Neutrophil (primary cell): ENCODE measurements around the gene ZBTB43.

Experiments used
- H3K27ac ChIP-seq: fragments of 200-600 bp; sonication (generic); 2 replicates; pipeline ENCODE4 v1.5.1; 2016; ENCODE audit warnings: mild to moderate bottlenecking, moderate library complexity
- H3K27me3 ChIP-seq: fragments of 200-600 bp; sonication (generic); 2 replicates; pipeline ENCODE4 v1.6.0; 2016; ENCODE audit warnings: mild to moderate bottlenecking
- H3K36me3 ChIP-seq: fragments of 200-600 bp; sonication (generic); 2 replicates; pipeline ENCODE4 v1.5.1; 2017
- H3K4me1 ChIP-seq, 2 experiments: fragments of 200-600 bp in 1 of 2; sonication (generic) in 1 of 2; 1 replicate in 1 of 2; 2 replicates in 1 of 2; pipeline versions ENCODE4 v1.5.1 to v1.6.1; 2013 to 2016; ENCODE audit warnings: low read depth in 1 of 2, low read length in 1 of 2, mild to moderate bottlenecking in 1 of 2, moderate library complexity in 1 of 2; ENCODE audit not compliant: control insufficient read depth in 1 of 2, insufficient read depth in 1 of 2
- H3K4me3 ChIP-seq, 2 experiments: fragments of 200-600 bp in 1 of 2; sonication (generic) in 1 of 2; 1 replicate in 1 of 2; 2 replicates in 1 of 2; pipeline ENCODE4 v1.5.1; 2013 to 2016; ENCODE audit warnings: low read depth in 1 of 2, low read length in 1 of 2, mild to moderate bottlenecking in 1 of 2, moderate library complexity in 1 of 2
- H3K9me3 ChIP-seq: fragments of 200-600 bp; sonication (generic); 2 replicates; pipeline ENCODE4 v1.5.1; 2016
- TF ChIP-seq, protein P1 (sequence below): fragments of 200-600 bp; sonication (generic); IDR thresholded peaks from 2 replicates; pipeline ENCODE4 v1.5.1; 2016; ENCODE audit warnings: antibody characterized with exemption

The ZBTB43 gene, protein sequence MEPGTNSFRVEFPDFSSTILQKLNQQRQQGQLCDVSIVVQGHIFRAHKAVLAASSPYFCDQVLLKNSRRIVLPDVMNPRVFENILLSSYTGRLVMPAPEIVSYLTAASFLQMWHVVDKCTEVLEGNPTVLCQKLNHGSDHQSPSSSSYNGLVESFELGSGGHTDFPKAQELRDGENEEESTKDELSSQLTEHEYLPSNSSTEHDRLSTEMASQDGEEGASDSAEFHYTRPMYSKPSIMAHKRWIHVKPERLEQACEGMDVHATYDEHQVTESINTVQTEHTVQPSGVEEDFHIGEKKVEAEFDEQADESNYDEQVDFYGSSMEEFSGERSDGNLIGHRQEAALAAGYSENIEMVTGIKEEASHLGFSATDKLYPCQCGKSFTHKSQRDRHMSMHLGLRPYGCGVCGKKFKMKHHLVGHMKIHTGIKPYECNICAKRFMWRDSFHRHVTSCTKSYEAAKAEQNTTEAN

DNA sequence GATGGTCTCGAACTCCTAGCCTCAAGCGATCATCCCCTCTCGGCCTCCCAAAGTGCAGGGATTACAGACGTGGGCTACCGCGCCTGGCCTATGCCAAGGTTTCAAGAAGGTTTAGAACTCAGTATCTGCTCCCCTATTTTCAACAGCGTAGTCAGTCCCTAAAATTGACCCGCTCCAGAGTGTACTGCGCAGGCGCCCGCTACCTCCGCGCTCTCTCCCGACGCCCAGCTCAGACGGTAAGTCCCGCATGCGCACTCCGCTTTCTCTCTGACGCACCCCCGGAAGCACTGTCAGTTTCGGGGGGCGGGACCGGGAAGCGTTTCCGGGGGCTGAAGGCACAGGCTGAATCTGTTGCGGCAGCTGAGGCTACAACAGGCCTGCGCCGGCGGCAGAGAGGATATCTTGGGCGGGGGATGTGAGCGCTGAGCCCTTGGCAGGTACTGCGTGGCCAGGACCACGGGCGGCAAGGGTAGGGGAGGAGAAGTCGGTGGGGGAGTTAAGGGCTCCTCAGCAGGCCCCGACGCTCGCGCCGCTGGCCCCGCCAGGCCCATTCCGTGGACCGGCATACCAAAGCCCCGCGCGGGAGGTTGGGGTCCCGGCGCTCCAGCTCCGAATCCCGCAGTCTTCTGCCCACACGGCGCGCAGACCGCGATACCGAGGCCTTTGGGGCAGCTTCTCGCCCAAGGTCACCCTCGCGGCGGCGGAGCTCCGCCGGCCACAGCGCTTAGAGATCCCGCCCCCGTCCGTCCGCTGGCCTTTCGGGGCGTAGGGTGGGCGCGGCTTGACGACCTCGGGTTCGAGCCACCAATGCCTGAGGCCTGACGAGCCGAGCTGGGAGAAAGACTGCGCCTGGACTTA lies at the start of gene ZBTB43:
TSS of gene ZBTB43 (plus strand) at position 345 of the 858 bp plus-strand sequence. CDS start 27,470 bp downstream, outside the sequence.
- H3K36me3 ChIP-seq: peaks cover 8% of the 10 kb centered on the region
- peaks cover 18% of the 10 kb centered on the region for H3K27me3 ChIP-seq
- peak within 1 kb of the TSS; percentile 82 for H3K27ac ChIP-seq
- TF ChIP-seq, protein P1, sequence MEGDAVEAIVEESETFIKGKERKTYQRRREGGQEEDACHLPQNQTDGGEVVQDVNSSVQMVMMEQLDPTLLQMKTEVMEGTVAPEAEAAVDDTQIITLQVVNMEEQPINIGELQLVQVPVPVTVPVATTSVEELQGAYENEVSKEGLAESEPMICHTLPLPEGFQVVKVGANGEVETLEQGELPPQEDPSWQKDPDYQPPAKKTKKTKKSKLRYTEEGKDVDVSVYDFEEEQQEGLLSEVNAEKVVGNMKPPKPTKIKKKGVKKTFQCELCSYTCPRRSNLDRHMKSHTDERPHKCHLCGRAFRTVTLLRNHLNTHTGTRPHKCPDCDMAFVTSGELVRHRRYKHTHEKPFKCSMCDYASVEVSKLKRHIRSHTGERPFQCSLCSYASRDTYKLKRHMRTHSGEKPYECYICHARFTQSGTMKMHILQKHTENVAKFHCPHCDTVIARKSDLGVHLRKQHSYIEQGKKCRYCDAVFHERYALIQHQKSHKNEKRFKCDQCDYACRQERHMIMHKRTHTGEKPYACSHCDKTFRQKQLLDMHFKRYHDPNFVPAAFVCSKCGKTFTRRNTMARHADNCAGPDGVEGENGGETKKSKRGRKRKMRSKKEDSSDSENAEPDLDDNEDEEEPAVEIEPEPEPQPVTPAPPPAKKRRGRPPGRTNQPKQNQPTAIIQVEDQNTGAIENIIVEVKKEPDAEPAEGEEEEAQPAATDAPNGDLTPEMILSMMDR: no peak
- H3K4me1 ChIP-seq: peaks cover 17 to 20% of the 10 kb centered on the region in 2 experiments
- H3K4me3 ChIP-seq: peak within 1 kb of the TSS; percentile 82 to 86
- H3K9me3 ChIP-seq: no peaks in the 10 kb centered on the region

DNA sequence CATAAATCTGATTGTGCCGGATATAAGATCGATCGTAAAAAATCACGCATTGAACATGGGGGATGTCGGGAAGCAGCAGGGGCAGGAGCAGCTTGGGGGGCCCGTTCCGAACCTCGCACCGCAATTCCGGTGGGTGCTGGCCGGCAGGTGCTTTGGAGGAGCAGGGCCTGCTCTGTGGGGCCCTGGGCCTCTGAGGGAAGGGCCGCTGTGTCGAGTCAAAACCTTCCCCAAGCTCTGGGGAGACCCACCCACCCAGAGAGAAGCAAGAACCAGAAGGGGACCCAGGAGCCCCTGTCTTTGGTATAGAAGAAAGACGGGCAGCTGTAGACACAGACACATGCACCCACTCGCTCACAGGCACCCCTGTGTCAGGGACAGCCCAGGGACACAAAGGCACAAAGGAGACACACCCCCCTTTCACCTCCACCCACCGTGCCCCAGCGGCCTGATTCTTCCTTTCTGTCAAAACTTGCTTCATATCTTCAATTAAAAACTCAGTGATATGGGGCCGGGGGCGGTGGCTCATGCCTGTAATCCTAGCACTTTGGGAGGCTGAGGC lies 49.4 kb upstream of the ZBTB43 start:
- Histone ChIP-seq H3K4me3 (no peak overlapping the region), H3K27me3 (peaks cover 7% of the 10 kb centered on the region), H3K36me3 (no peaks in the 10 kb centered on the region), H3K27ac (no peak overlapping the region), H3K9me3 (no peaks in the 10 kb centered on the region), H3K4me1 (no peaks in the 10 kb centered on the region)
- TF ChIP-seq, protein P1: no peak

DNA sequence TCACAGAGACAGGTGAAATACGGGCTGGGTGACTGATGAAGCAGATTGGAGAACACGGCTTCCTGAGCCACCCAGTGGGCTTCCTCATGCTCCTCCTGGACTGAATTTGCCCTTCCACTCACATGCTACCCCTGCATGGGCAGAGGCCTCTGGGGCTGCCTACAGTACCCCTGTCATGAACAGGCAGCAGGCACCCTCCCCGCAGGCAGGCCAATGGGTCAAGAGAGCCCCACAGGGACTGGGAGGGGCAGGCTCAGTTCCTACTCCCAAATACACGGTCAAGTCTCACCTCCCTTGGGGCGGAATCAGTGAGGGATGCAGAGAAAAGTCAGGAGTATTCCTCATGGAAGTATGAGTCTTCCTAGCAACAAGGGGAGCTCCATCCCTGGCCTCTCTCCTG lies 48.6 kb upstream of the ZBTB43 start:
- no peaks in the 10 kb centered on the region for H3K9me3 ChIP-seq
- no peaks in the 10 kb centered on the region for H3K4me1 ChIP-seq
- peaks cover 2% of the 10 kb centered on the region for H3K27me3 ChIP-seq
- H3K27ac ChIP-seq: no peak overlapping the region
- TF ChIP-seq, protein P1: no peak
- no peaks in the 10 kb centered on the region for H3K36me3 ChIP-seq
- H3K4me3 ChIP-seq: no peak overlapping the region

DNA sequence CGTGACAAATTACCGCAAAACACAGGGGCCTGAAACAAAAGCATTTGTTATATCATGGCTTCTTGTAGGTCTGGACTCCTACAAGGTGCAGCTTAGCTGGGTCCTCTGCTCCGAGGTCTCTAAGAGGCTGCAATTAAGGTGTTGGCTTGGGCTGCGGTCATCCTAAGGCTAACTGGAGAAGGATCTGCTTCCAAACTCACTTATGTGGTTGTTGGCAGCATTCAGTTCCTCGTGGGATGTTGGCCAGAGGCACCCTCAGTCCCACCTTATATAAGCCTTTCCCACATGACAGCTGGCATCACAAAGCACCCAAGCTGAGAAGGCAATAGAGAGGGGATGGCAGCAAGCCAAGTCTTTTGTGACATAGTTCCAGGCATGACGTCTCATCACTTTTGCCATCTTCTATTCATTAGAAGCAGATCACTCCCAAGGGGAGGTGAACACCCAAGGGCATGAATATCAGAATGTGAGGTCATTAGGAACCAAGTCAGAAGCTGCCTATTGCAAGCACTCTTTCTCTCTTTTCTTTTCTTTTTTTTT lies 47.9 kb upstream of the ZBTB43 start:
- H3K4me3 ChIP-seq: no peak overlapping the region
- H3K27me3 ChIP-seq: no peaks in the 10 kb centered on the region
- H3K27ac ChIP-seq: no peak overlapping the region
- H3K9me3 ChIP-seq: no peaks in the 10 kb centered on the region
- no peaks in the 10 kb centered on the region for H3K4me1 ChIP-seq
- TF ChIP-seq, protein P1: no peak
- H3K36me3 ChIP-seq: no peaks in the 10 kb centered on the region

DNA sequence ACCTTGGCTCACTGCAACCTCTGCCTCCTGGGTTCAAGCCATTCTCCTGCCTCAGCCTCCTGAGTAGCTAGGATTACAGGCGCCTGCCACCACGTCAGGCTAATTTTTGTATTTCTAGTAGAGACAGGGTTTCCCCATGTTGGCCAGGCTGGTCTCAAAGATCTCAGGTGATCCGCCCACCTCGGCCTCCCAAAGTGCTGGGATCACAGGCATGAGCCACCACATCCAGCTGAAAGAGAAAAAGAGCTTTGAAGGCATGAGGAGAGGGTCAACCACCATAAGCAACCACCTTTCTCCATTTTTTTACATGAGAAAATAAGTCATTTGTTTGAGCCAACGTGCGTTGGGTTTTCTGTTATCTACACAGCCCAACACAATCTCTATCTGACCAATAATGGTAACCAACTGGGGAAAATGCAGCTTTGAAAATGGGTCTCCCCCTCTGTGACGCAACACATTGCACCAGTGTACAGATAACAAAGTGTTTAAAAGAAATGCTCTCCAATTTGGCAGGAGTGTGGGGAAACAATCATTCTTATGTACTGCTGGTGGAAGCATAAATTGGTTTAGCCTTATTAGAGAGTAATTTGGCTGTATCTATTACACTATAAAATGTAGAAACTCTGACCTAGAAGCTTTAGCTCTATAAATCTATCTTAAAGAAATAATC lies 45.8 kb upstream of the ZBTB43 start:
- TF ChIP-seq, protein P1: no peak
- H3K27me3 ChIP-seq: no peaks in the 10 kb centered on the region
- no peak overlapping the region for H3K27ac ChIP-seq
- H3K36me3 ChIP-seq: no peaks in the 10 kb centered on the region
- H3K9me3 ChIP-seq: no peaks in the 10 kb centered on the region
- no peak overlapping the region for H3K4me3 ChIP-seq
- H3K4me1 ChIP-seq: no peaks in the 10 kb centered on the region
